Esophagus squamous epithelium (tissue), 5 donors: ENCODE data around the gene PWWP2A. TPM values are rescaled to one million over a fixed set of nuclear protein-coding genes. Genes with fewer than 3 reads are reported as not detected.

Source experiments
- DNase-seq: peaks from one replicate; lab custom pipeline; 2025; lab: John Stamatoyannopoulos, UW
- H3K27ac ChIP-seq, 4 donors: fragments of 200-600 bp; sonication (generic); one replicate each; pipeline ENCODE4 v1.5.1; 2016 to 2019; ENCODE audit warnings: mild to moderate bottlenecking in 1 of 4
- H3K27me3 ChIP-seq, 4 donors: fragments of 200-600 bp; sonication (generic); 1 replicate in 3 of 4; 2 replicates in 1 of 4; pipeline versions ENCODE4 v1.5.1 to v1.6.0; 2017 to 2021; ENCODE audit warnings: antibody characterized with exemption in 1 of 4
- H3K36me3 ChIP-seq, 3 donors: fragments of 200-600 bp; sonication (generic); one replicate each; pipeline ENCODE4 v1.5.1; 2016 to 2019
- H3K4me1 ChIP-seq, 3 donors: fragments of 200-600 bp; sonication (generic); one replicate each; pipeline ENCODE4 v1.5.1; 2017 to 2019
- H3K4me3 ChIP-seq, 4 donors: fragments of 200-600 bp; sonication (generic); 1 replicate in 3 of 4; 2 replicates in 1 of 4; pipeline ENCODE4 v1.5.1; 2016 to 2019; ENCODE audit warnings: mild to moderate bottlenecking in 2 of 4, moderate library complexity in 1 of 4
- H3K9me3 ChIP-seq, 3 donors: fragments of 200-600 bp; sonication (generic); one replicate each; pipeline ENCODE4 v1.5.1; 2016 to 2019
- CTCF ChIP-seq, 6 experiments: fragments of 450-650 bp in 4 of 6; fragments of 200-600 bp in 2 of 6; sonication (generic) in 2 of 6; IDR thresholded peaks; one replicate each; pipeline ENCODE4 v1.5.1; 2016 to 2019; ENCODE audit warnings: antibody characterized with exemption in 6 of 6, mild to moderate bottlenecking in 4 of 6, moderate library complexity in 4 of 6
- POLR2A ChIP-seq, 4 donors: fragments of 450-650 bp; IDR thresholded peaks; one replicate each; pipeline ENCODE4 v1.6.1; 2017; ENCODE audit warnings: antibody characterized with exemption in 4 of 4, mild to moderate bottlenecking in 4 of 4, moderate library complexity in 3 of 4
- WGBS, 2 donors: methylation state at CpG; one replicate each; pipeline ENCODE4 v1.1.5; 2018; 5-methylcytosine and 5-hydroxymethylcytosine counted together
- intact Hi-C: fragments of 100-400 bp; cut with DNase I; formaldehyde crosslinking; loops from one replicate; pipeline ENCODE4 v1.15.0; 2022
- total RNA-seq, 4 donors: library from RNA; depleted of rRNA; stranded (reverse); fragments of >200 nt; gene quantifications; one replicate each; pipeline ENCODE4 v1.1.0, GENCODE V29; 2016
- donor health status: DM: yes; HTN: yes; CAD: no.

The PWWP2A gene
- total RNA-seq, 4 donors from 2014 or later = 15.3 to 20.8 (median 17.1) TPM

GRCh38 chr5:160129841-160130240, 10.6 kb upstream of the PWWP2A start:
- Histone ChIP-seq H3K27ac (no peak overlapping the region), H3K27me3 (no peaks in the 10 kb centered on the region), H3K4me3 (no peak overlapping the region), H3K4me1 (peaks cover 0 to 9% (median 0%) of the 10 kb centered on the region in 3 donors), H3K9me3 (no peaks in the 10 kb centered on the region), H3K36me3 (no peaks in the 10 kb centered on the region)
- intact Hi-C loops = no loop called here
- TF ChIP-seq CTCF (IDR thresholded peaks at IDR 0.05) (no peak), POLR2A (IDR thresholded peaks at IDR 0.05) (no peak)
- 39 to 58% methylated on average over 4 to 6 of the region's 6 CpGs for WGBS, 2 donors
- no peak for DNase-seq

GRCh38 chr5:160128632-160129031, 9.4 kb upstream of the PWWP2A start:
- H3K4me3 ChIP-seq = no peak overlapping the region
- no peak overlapping the region for H3K27ac ChIP-seq
- peaks cover 0 to 8% (median 0%) of the 10 kb centered on the region in 3 donors for H3K4me1 ChIP-seq
- H3K36me3 ChIP-seq = no peaks in the 10 kb centered on the region
- no peaks in the 10 kb centered on the region for H3K9me3 ChIP-seq
- 63 to 99% methylated on average over 7 of the region's 7 CpGs for WGBS, 2 donors
- intact Hi-C loops = no loop called here
- DNase-seq = no peak
- no peaks in the 10 kb centered on the region for H3K27me3 ChIP-seq
- no peak for TF ChIP-seq CTCF (IDR thresholded peaks at IDR 0.05)
- no peak for TF ChIP-seq POLR2A (IDR thresholded peaks at IDR 0.05)

- TF ChIP-seq POLR2A (IDR thresholded peaks at IDR 0.05) (no peak), CTCF (IDR thresholded peaks at IDR 0.05) (peak in 3 of 6 experiments; percentile 24 to 45 (median 32))
- Histone ChIP-seq H3K27ac (peak overlapping the region in 2 of 4 donors; percentile 2 to 4), H3K4me1 (peaks cover 5 to 28% (median 7%) of the 10 kb centered on the region in 3 donors), H3K36me3 (peaks cover 0 to 28% (median 0%) of the 10 kb centered on the region in 3 donors), H3K27me3 (no peaks in the 10 kb centered on the region), H3K4me3 (peak overlapping the region in 2 of 4 donors; percentile 21 to 27), H3K9me3 (no peaks in the 10 kb centered on the region)
- intact Hi-C loops = no loop called here
- no peak for DNase-seq
- WGBS, 2 donors = 11 to 17% methylated on average over 12 of the region's 12 CpGs
Measured at GRCh38 chr5:160119905-160120266, 636 bp upstream of the PWWP2A start.

- TF ChIP-seq CTCF (IDR thresholded peaks at IDR 0.05) (no peak), POLR2A (IDR thresholded peaks at IDR 0.05) (peak in 1 of 4 donors; percentile 6)
- intact Hi-C loops = no loop called here
- peaks cover 0 to 42% (median 0%) of the 10 kb centered on the region in 3 donors for H3K36me3 ChIP-seq
- no peaks in the 10 kb centered on the region for H3K9me3 ChIP-seq
- H3K27ac ChIP-seq = peak overlapping the region; percentile 88 to 99 (median 95)
- H3K4me1 ChIP-seq = peaks cover 5 to 27% (median 7%) of the 10 kb centered on the region in 3 donors
- WGBS, 2 donors = 0 to 2% methylated on average over 7 to 30 of the region's 79 CpGs
- peak overlapping the region; percentile 78 to 99 (median 84) for H3K4me3 ChIP-seq
- DNase-seq = no peak
- no peaks in the 10 kb centered on the region for H3K27me3 ChIP-seq
Measured at GRCh38 chr5:160118349-160119141, 705 bp downstream of the PWWP2A start.

- no peaks in the 10 kb centered on the region for H3K9me3 ChIP-seq
- H3K4me1 ChIP-seq = peaks cover 5 to 23% (median 7%) of the 10 kb centered on the region in 3 donors
- intact Hi-C loops = no loop called here
- 96 to 98% methylated on average over 7 of the region's 7 CpGs for WGBS, 2 donors
- no peak overlapping the region for H3K27ac ChIP-seq
- H3K4me3 ChIP-seq = no peak overlapping the region
- peaks cover 6 to 57% (median 9%) of the 10 kb centered on the region in 3 donors for H3K36me3 ChIP-seq
- no peaks in the 10 kb centered on the region for H3K27me3 ChIP-seq
- TF ChIP-seq POLR2A (IDR thresholded peaks at IDR 0.05) (no peak), CTCF (IDR thresholded peaks at IDR 0.05) (no peak)
- DNase-seq = no peak
Measured at GRCh38 chr5:160116991-160117390, 2.3 kb downstream of the PWWP2A start.
